ENCODE results near the gene POU3F1.

POU3F1 gene

GRCh38 chr1:38093569-38094520 is 47.3 kb upstream of the POU3F1 start:
- TF ChIP-seq EZH2phosphoT487 (IDR thresholded peaks at IDR 0.05; ENCODE audit: low read length) (no peak), EZH2 (optimal IDR thresholded peaks at IDR 0.05; ENCODE audit: low read depth, low read length) (no peak), CTCF (IDR thresholded peaks at IDR 0.05; ENCODE audit: low read length) (no peak)
- Histone ChIP-seq H4K20me1 (ENCODE audit: insufficient read depth, low read length) (no peaks in the 10 kb centered on the region), H3K4me2 (ENCODE audit: low read depth, low read length) (no peak overlapping the region)

GRCh38 chr1:38092256-38092655 is 45.7 kb upstream of the POU3F1 start:
- H4K20me1 ChIP-seq (ENCODE audit: insufficient read depth, low read length) = no peaks in the 10 kb centered on the region
- H3F3A ChIP-seq (ENCODE audit: insufficient read depth, low read length) = no peaks in the 10 kb centered on the region
- no peak overlapping the region for H3K4me3 ChIP-seq (ENCODE audit: low read length)
- no peak for DNase-seq
- TF ChIP-seq EZH2phosphoT487 (IDR thresholded peaks at IDR 0.05; ENCODE audit: low read length) (no peak), EZH2 (optimal IDR thresholded peaks at IDR 0.05; ENCODE audit: low read depth, low read length) (no peak), CTCF (IDR thresholded peaks at IDR 0.05; ENCODE audit: low read length) (no peak)
- no peak overlapping the region for H2AFZ ChIP-seq (ENCODE audit: low read length)
- H3K9me3 ChIP-seq (replicated peaks; ENCODE audit: insufficient read depth, low read length) = no peaks in the 10 kb centered on the region
- no peaks in the 10 kb centered on the region for H3K36me3 ChIP-seq (replicated peaks; ENCODE audit: insufficient read depth, low read length)
- H3K4me1 ChIP-seq (ENCODE audit: low read length) = no peaks in the 10 kb centered on the region; the same call in 1 of the 2 replicates
- H3K79me2 ChIP-seq (ENCODE audit: low read length) = no peaks in the 10 kb centered on the region
- no peaks in the 10 kb centered on the region for H3K9me2 ChIP-seq (replicated peaks; ENCODE audit: insufficient read depth, low read length)
- no peak overlapping the region for H3K27ac ChIP-seq (ENCODE audit: low read length)
- no peaks in the 10 kb centered on the region for H3K27me3 ChIP-seq (replicated peaks; ENCODE audit: insufficient read depth, low read length)
- no peak overlapping the region for H3K9ac ChIP-seq (ENCODE audit: low read length)
- H3K4me2 ChIP-seq (ENCODE audit: low read depth, low read length) = no peak overlapping the region

More at GRCh38 chr1:38093569-38094520, 47.3 kb upstream of the POU3F1 start:
- H3K27me3 ChIP-seq (replicated peaks; ENCODE audit: insufficient read depth, low read length) = no peaks in the 10 kb centered on the region
- no peak overlapping the region for H3K9ac ChIP-seq (ENCODE audit: low read length)
- no peak overlapping the region for H3K27ac ChIP-seq (ENCODE audit: low read length)
- no peaks in the 10 kb centered on the region; the same call in 1 of the 2 replicates for H3K4me1 ChIP-seq (ENCODE audit: low read length)
- H3K36me3 ChIP-seq (replicated peaks; ENCODE audit: insufficient read depth, low read length) = no peaks in the 10 kb centered on the region
- no peak overlapping the region for H2AFZ ChIP-seq (ENCODE audit: low read length)
- no peaks in the 10 kb centered on the region for H3K9me3 ChIP-seq (replicated peaks; ENCODE audit: insufficient read depth, low read length)
- no peaks in the 10 kb centered on the region for H3K79me2 ChIP-seq (ENCODE audit: low read length)
- no peak for DNase-seq
- no peak overlapping the region for H3K4me3 ChIP-seq (ENCODE audit: low read length)
- H3F3A ChIP-seq (ENCODE audit: insufficient read depth, low read length) = no peaks in the 10 kb centered on the region
- no peaks in the 10 kb centered on the region for H3K9me2 ChIP-seq (replicated peaks; ENCODE audit: insufficient read depth, low read length)

- no peak overlapping the region for H3K27ac ChIP-seq (ENCODE audit: low read length)
- H3K4me1 ChIP-seq (ENCODE audit: low read length) = no peaks in the 10 kb centered on the region; the same call in 1 of the 2 replicates
- no peaks in the 10 kb centered on the region for H3K9me2 ChIP-seq (replicated peaks; ENCODE audit: insufficient read depth, low read length)
- no peaks in the 10 kb centered on the region for H3F3A ChIP-seq (ENCODE audit: insufficient read depth, low read length)
- TF ChIP-seq EZH2 (optimal IDR thresholded peaks at IDR 0.05; ENCODE audit: low read depth, low read length) (no peak), EZH2phosphoT487 (IDR thresholded peaks at IDR 0.05; ENCODE audit: low read length) (no peak), CTCF (IDR thresholded peaks at IDR 0.05; ENCODE audit: low read length) (no peak)
- H3K4me2 ChIP-seq (ENCODE audit: low read depth, low read length) = no peak overlapping the region
- H2AFZ ChIP-seq (ENCODE audit: low read length) = no peak overlapping the region
- no peaks in the 10 kb centered on the region for H4K20me1 ChIP-seq (ENCODE audit: insufficient read depth, low read length)
- no peaks in the 10 kb centered on the region for H3K79me2 ChIP-seq (ENCODE audit: low read length)
- H3K9me3 ChIP-seq (replicated peaks; ENCODE audit: insufficient read depth, low read length) = no peaks in the 10 kb centered on the region
- H3K36me3 ChIP-seq (replicated peaks; ENCODE audit: insufficient read depth, low read length) = no peaks in the 10 kb centered on the region
- DNase-seq = no peak
- H3K4me3 ChIP-seq (ENCODE audit: low read length) = no peak overlapping the region
- H3K27me3 ChIP-seq (replicated peaks; ENCODE audit: insufficient read depth, low read length) = no peaks in the 10 kb centered on the region
- H3K9ac ChIP-seq (ENCODE audit: low read length) = no peak overlapping the region
Observed at GRCh38 chr1:38090796-38091195, 44.2 kb upstream of the POU3F1 start.
